Choroid plexus epithelial cell (primary cell): ENCODE results near the gene SLC4A3.

Experiments used
- DNase-seq: peaks from one replicate; pipeline ENCODE4 v3.0.0-alpha.2; 2010; ENCODE audit warnings: low read depth
- H3K4me3 ChIP-seq: 2 replicates; pipeline ENCODE4 v1.5.1; 2011; ENCODE audit warnings: low read depth, mild to moderate bottlenecking, control low read depth, low read length, moderate library complexity
- CTCF ChIP-seq: conservative IDR thresholded peaks from 2 replicates; pipeline ENCODE4 v1.5.1; 2011; ENCODE audit warnings: low read depth, mild to moderate bottlenecking, control low read depth, inconsistent platforms, low read length, moderate library complexity

The SLC4A3 gene

GRCh38 chr2:219671279-219671678 lies 43.8 kb downstream of the SLC4A3 start:
- no peak overlapping the region for H3K4me3 ChIP-seq
- TF ChIP-seq CTCF: no peak
- DNase-seq: no peak

- no peak for TF ChIP-seq CTCF
- DNase-seq: no peak
- H3K4me3 ChIP-seq: no peak overlapping the region
These were observed 45.0 kb downstream of the SLC4A3 start for GRCh38 chr2:219672406-219672805.

- H3K4me3 ChIP-seq: no peak overlapping the region
- no peak for DNase-seq
- no peak for TF ChIP-seq CTCF
These were observed 47.8 kb downstream of the SLC4A3 start for GRCh38 chr2:219675221-219675620.

GRCh38 chr2:219676586-219676985 lies 49.2 kb downstream of the SLC4A3 start:
- no peak overlapping the region for H3K4me3 ChIP-seq
- no peak for TF ChIP-seq CTCF
- no peak for DNase-seq

- no peak for DNase-seq
- no peak for TF ChIP-seq CTCF
These were observed 51.6 kb downstream of the SLC4A3 start for GRCh38 chr2:219679041-219679440.

GRCh38 chr2:219679571-219679970 lies 52.1 kb downstream of the SLC4A3 start:
- no peak overlapping the region for H3K4me3 ChIP-seq
- no peak for DNase-seq

More at GRCh38 chr2:219679041-219679440, 51.6 kb downstream of the SLC4A3 start:
- no peak overlapping the region for H3K4me3 ChIP-seq

More at GRCh38 chr2:219679571-219679970, 52.1 kb downstream of the SLC4A3 start:
- TF ChIP-seq CTCF: no peak
